MCF 10A (cell line): ENCODE data around the gene AVPR2. TPM values are rescaled to one million over a fixed set of nuclear protein-coding genes. Genes with fewer than 3 reads are reported as not detected.

Source experiments
- BruUV-seq: library from RNA; stranded (reverse); fragments of 400-500 nt; replicated peaks from 2 replicates; lab custom pipeline; 2021; lab: Mats Ljungman, UMichigan
- CTCF ChIA-PET: fragments of 300-600 bp; sonication (Branson Sonifier 250); formaldehyde crosslinking; extraction: SDS; loops from one replicate; lab custom pipeline; 2021; ENCODE audit warnings: antibody characterized with exemption, inconsistent platforms; lab: Yijun Ruan, JAX
- POLR2A ChIA-PET: fragments of 300-600, 350-650 bp; sonication (Branson Sonifier 250); formaldehyde crosslinking; extraction: SDS; loops from one replicate; lab custom pipeline; 2020; ENCODE audit warnings: antibody characterized with exemption, inconsistent platforms; lab: Yijun Ruan, JAX
- DNase-seq: peaks from one replicate; pipeline ENCODE4 v3.0.0-alpha.2; 2018; ENCODE audit not compliant: unreplicated experiment
- H3K27ac Mint-ChIP-seq: one replicate; pipeline ENCODE4 v1.8.0; 2022; ENCODE audit warnings: mild to moderate bottlenecking, low read depth, mixed read lengths; ENCODE audit not compliant: unreplicated experiment
- H3K27me3 Mint-ChIP-seq: one replicate; pipeline ENCODE4 v1.8.0; 2022; ENCODE audit warnings: mixed read lengths; ENCODE audit not compliant: insufficient read depth, unreplicated experiment
- H3K36me3 Mint-ChIP-seq: one replicate; pipeline ENCODE4 v1.8.0; 2022; ENCODE audit warnings: mild to moderate bottlenecking, moderate library complexity, mixed read lengths; ENCODE audit not compliant: insufficient read depth, unreplicated experiment
- H3K4me1 Mint-ChIP-seq: one replicate; pipeline ENCODE4 v1.8.0; 2022; ENCODE audit warnings: mixed read lengths; ENCODE audit not compliant: insufficient read depth, unreplicated experiment
- H3K4me3 Mint-ChIP-seq: one replicate; pipeline ENCODE4 v1.8.0; 2022; ENCODE audit warnings: mild to moderate bottlenecking, moderate library complexity, mixed read lengths; ENCODE audit not compliant: unreplicated experiment
- H3K9me3 Mint-ChIP-seq: one replicate; pipeline ENCODE4 v1.8.0; 2022; ENCODE audit warnings: mixed read lengths; ENCODE audit not compliant: unreplicated experiment
- CTCF ChIP-seq: fragments of 200-600 bp; IDR thresholded peaks from one replicate; pipeline ENCODE4 v1.8.0; 2022; ENCODE audit warnings: antibody characterized with exemption, mild to moderate bottlenecking; ENCODE audit not compliant: unreplicated experiment
- intact Hi-C: fragments of 100-400 bp; cut with micrococcal nuclease; formaldehyde crosslinking; loops from 2 replicates; pipeline ENCODE4 v1.14.1; 2022
- total RNA-seq: library from RNA; stranded (reverse); gene quantifications from 2 replicates; pipeline ENCODE4 v1.2.3, GENCODE V29; 2022

The AVPR2 gene
- total RNA-seq, 1 experiment from 2014 or later: not detected

- Mint-ChIP-seq H3K36me3 (no peaks in the 10 kb centered on the region), H3K27me3 (peaks cover 37% of the 10 kb centered on the region), H3K9me3 (no peaks in the 10 kb centered on the region), H3K27ac (no peak overlapping the region), H3K4me3 (no peak overlapping the region), H3K4me1 (no peaks in the 10 kb centered on the region)
- CTCF ChIA-PET: no interaction called here
- TF ChIP-seq CTCF: no peak
- BruUV-seq: no TSS peak
- intact Hi-C loops: no loop called here
- DNase-seq: no peak
- POLR2A ChIA-PET: no interaction called here
Observed at GRCh38 chrX:153879741-153880439, 24.6 kb upstream of the AVPR2 start.

- POLR2A ChIA-PET: no interaction called here
- H3K4me1 Mint-ChIP-seq: no peaks in the 10 kb centered on the region
- peaks cover 34% of the 10 kb centered on the region for H3K27me3 Mint-ChIP-seq
- DNase-seq: no peak
- no peaks in the 10 kb centered on the region for H3K9me3 Mint-ChIP-seq
- H3K4me3 Mint-ChIP-seq: no peak overlapping the region
- no peak overlapping the region for H3K27ac Mint-ChIP-seq
- H3K36me3 Mint-ChIP-seq: no peaks in the 10 kb centered on the region
- no TSS peak for BruUV-seq
- intact Hi-C loops: no loop called here
- CTCF ChIA-PET: interaction anchor here (0.6 kb wide), 1 partner anchor 124 kb away, joined by 3 read pairs; no protein-coding TSS in a partner anchor
- no peak for TF ChIP-seq CTCF
Observed at GRCh38 chrX:153880440-153880815, 24.0 kb upstream of the AVPR2 start.

- CTCF ChIA-PET: no interaction called here
- intact Hi-C loops: no loop called here
Observed at GRCh38 chrX:153881281-153881680, 23.2 kb upstream of the AVPR2 start.

GRCh38 chrX:153882086-153882498 lies 22.4 kb upstream of the AVPR2 start:
- Mint-ChIP-seq H3K4me1 (no peaks in the 10 kb centered on the region), H3K4me3 (no peak overlapping the region), H3K27me3 (peaks cover 34% of the 10 kb centered on the region), H3K27ac (no peak overlapping the region), H3K36me3 (no peaks in the 10 kb centered on the region), H3K9me3 (no peaks in the 10 kb centered on the region)
- no peak for DNase-seq
- intact Hi-C loops: no loop called here
- no peak for TF ChIP-seq CTCF
- ChIA-PET POLR2A (no interaction called here), CTCF (no interaction called here)
- no TSS peak for BruUV-seq

More at GRCh38 chrX:153881281-153881680, 23.2 kb upstream of the AVPR2 start:
- POLR2A ChIA-PET: no interaction called here
- TF ChIP-seq CTCF: no peak
- Mint-ChIP-seq H3K4me3 (no peak overlapping the region), H3K4me1 (no peaks in the 10 kb centered on the region), H3K27me3 (peaks cover 34% of the 10 kb centered on the region), H3K9me3 (no peaks in the 10 kb centered on the region), H3K36me3 (no peaks in the 10 kb centered on the region), H3K27ac (no peak overlapping the region)
- DNase-seq: no peak
- no TSS peak for BruUV-seq
